IMR-90 (cell line): ENCODE measurements around the gene CLCF1. TPM values are rescaled to one million over a fixed set of nuclear protein-coding genes. Genes with fewer than 3 reads are reported as not detected.
A peak's percentile ranks its signal among the peaks of the same experiment; 100 is the strongest.

Source experiments
- ATAC-seq: fragments of 200-7000 bp; cut with Tn5 transposase; 2 replicates; pipeline ENCODE4 v1.9.1; 2020; ENCODE audit warnings: low read depth, mild to moderate bottlenecking, moderate library complexity
- BruUV-seq: library from RNA; stranded (reverse); fragments of 400-500 nt; replicated peaks from 2 replicates; lab custom pipeline; 2021; lab: Mats Ljungman, UMichigan
- CTCF ChIA-PET: fragments of 300-600 bp; formaldehyde crosslinking; extraction: SDS; loops from one replicate; lab custom pipeline; 2021; ENCODE audit warnings: antibody characterized with exemption; lab: Yijun Ruan, JAX
- POLR2A ChIA-PET: fragments of 300-600 bp; sonication (Branson Sonifier 250); formaldehyde crosslinking; loops from one replicate; lab custom pipeline; 2022; ENCODE audit warnings: antibody characterized with exemption; ENCODE audit not compliant: unreplicated experiment; lab: Charles Lee
- DNase-seq: peaks from one replicate; pipeline ENCODE4 v3.0.0; 2013
- H2AFZ ChIP-seq: replicated peaks from 2 replicates; pipeline ENCODE3; 2013; ENCODE audit warnings: low read length, mild to moderate bottlenecking; ENCODE audit not compliant: poor library complexity
- H2AK5ac ChIP-seq: 2 replicates; pipeline ENCODE4 v1.6.1; 2013; ENCODE audit warnings: low read depth, low read length, inconsistent platforms
- H2AK9ac ChIP-seq: replicated peaks from 2 replicates; pipeline ENCODE3; 2013; ENCODE audit warnings: mild to moderate bottlenecking, low read depth, low read length, moderate library complexity; ENCODE audit not compliant: poor library complexity
- H2BK120ac ChIP-seq: 2 replicates; pipeline ENCODE4 v1.6.1; 2013; ENCODE audit warnings: low read depth, low read length, inconsistent platforms
- H2BK15ac ChIP-seq: 3 replicates; pipeline ENCODE4 v1.6.1; 2013; ENCODE audit warnings: low read depth, low read length, inconsistent platforms
- H2BK20ac ChIP-seq: 2 replicates; pipeline ENCODE4 v1.6.1; 2013; ENCODE audit warnings: low read depth, mild to moderate bottlenecking, inconsistent platforms, low read length, moderate library complexity
- H2BK5ac ChIP-seq: 2 replicates; pipeline ENCODE4 v1.6.1; 2013; ENCODE audit warnings: mild to moderate bottlenecking, low read depth, low read length, inconsistent platforms; ENCODE audit not compliant: poor library complexity, severe bottlenecking
- H3K14ac ChIP-seq: replicated peaks from 2 replicates; pipeline ENCODE4 v1.6.1; 2013; ENCODE audit warnings: low read depth, low read length, inconsistent platforms
- H3K18ac ChIP-seq: 2 replicates; pipeline ENCODE4 v1.6.1; 2013; ENCODE audit warnings: low read depth, low read length, control low read depth
- H3K23ac ChIP-seq: 2 replicates; pipeline ENCODE4 v1.6.1; 2013; ENCODE audit warnings: low read depth, low read length, inconsistent platforms
- H3K27ac ChIP-seq: 2 replicates; pipeline ENCODE4 v1.5.1; 2013; ENCODE audit warnings: mild to moderate bottlenecking, control low read depth, low read length; ENCODE audit not compliant: insufficient read depth
- H3K27me3 ChIP-seq: 2 replicates; pipeline ENCODE4 v1.6.1; 2013; ENCODE audit warnings: low read length; ENCODE audit not compliant: control insufficient read depth, insufficient read depth
- H3K36me3 ChIP-seq: 2 replicates; pipeline ENCODE4 v1.6.1; 2013; ENCODE audit warnings: low read length, mixed read lengths; ENCODE audit not compliant: control insufficient read depth, insufficient read depth
- H3K4ac ChIP-seq: 2 replicates; pipeline ENCODE4 v1.6.1; 2013; ENCODE audit warnings: low read depth, low read length, inconsistent platforms
- H3K4me1 ChIP-seq: 2 replicates; pipeline ENCODE4 v1.6.1; 2013; ENCODE audit warnings: low read length, mixed read lengths; ENCODE audit not compliant: control insufficient read depth, insufficient read depth
- H3K4me2 ChIP-seq: 2 replicates; pipeline ENCODE4 v1.6.1; 2013; ENCODE audit warnings: low read depth, mild to moderate bottlenecking, control low read depth, low read length, moderate library complexity
- H3K4me3 ChIP-seq: 2 replicates; pipeline ENCODE4 v1.5.1; 2013; ENCODE audit warnings: low read depth, mild to moderate bottlenecking, control low read depth, low read length, moderate library complexity; ENCODE audit not compliant: insufficient read depth
- H3K56ac ChIP-seq: 2 replicates; pipeline ENCODE4 v1.6.1; 2013; ENCODE audit warnings: low read length, inconsistent platforms; ENCODE audit not compliant: insufficient read depth; ENCODE audit errors: extremely low read depth
- H3K79me1 ChIP-seq, 2 experiments: 2 replicates each; pipeline ENCODE4 v1.6.1; 2013; ENCODE audit warnings: low read length in 2 of 2, inconsistent platforms in 1 of 2, low read depth in 1 of 2
- H3K9ac ChIP-seq: 2 replicates; pipeline ENCODE4 v1.6.1; 2013; ENCODE audit warnings: low read depth, low read length, control low read depth
- H3K9me1 ChIP-seq: 2 replicates; pipeline ENCODE4 v1.6.1; 2013; ENCODE audit warnings: low read length, inconsistent platforms; ENCODE audit not compliant: insufficient read depth
- H3K9me3 ChIP-seq: 2 replicates; pipeline ENCODE4 v1.6.1; 2013; ENCODE audit warnings: low read length; ENCODE audit not compliant: control insufficient read depth, insufficient read depth
- H4K20me1 ChIP-seq: 2 replicates; pipeline ENCODE4 v1.6.1; 2013; ENCODE audit warnings: low read length, inconsistent platforms; ENCODE audit not compliant: insufficient read depth
- H4K5ac ChIP-seq: 2 replicates; pipeline ENCODE4 v1.6.1; 2013; ENCODE audit warnings: mild to moderate bottlenecking, low read depth, low read length, control low read depth
- H4K8ac ChIP-seq, 2 experiments: 2 replicates each; pipeline ENCODE4 v1.6.1; 2013; ENCODE audit warnings: low read depth in 2 of 2, low read length in 2 of 2, control low read depth in 1 of 2, inconsistent platforms in 1 of 2
- H4K91ac ChIP-seq: 2 replicates; pipeline ENCODE4 v1.6.1; 2013; ENCODE audit warnings: low read depth, low read length, inconsistent platforms; ENCODE audit not compliant: insufficient read depth
- BHLHE40 ChIP-seq: fragments of 150-350 bp; IDR thresholded peaks from 2 replicates; pipeline ENCODE4 v1.6.1; 2016; ENCODE audit warnings: mild to moderate bottlenecking, low read depth, low read length
- CEBPB ChIP-seq: IDR thresholded peaks from 2 replicates; pipeline ENCODE4 v1.6.1; 2012; ENCODE audit warnings: low read depth, low read length, improper control_type of control experiment
- FOS ChIP-seq: fragments of 150-350 bp; IDR thresholded peaks from 2 replicates; pipeline ENCODE4 v1.6.1; 2016; ENCODE audit warnings: low read depth, low read length
- MAFK ChIP-seq: IDR thresholded peaks from 2 replicates; pipeline ENCODE4 v1.6.1; 2012; ENCODE audit warnings: low read depth, low read length, improper control_type of control experiment
- MXI1 ChIP-seq: IDR thresholded peaks from 2 replicates; pipeline ENCODE4 v1.6.1; 2012; ENCODE audit warnings: low read depth, mild to moderate bottlenecking, low read length, moderate library complexity, borderline replicate concordance
- POLR2A ChIP-seq: IDR thresholded peaks from 2 replicates; pipeline ENCODE4 v1.6.1; 2012; ENCODE audit warnings: mild to moderate bottlenecking, low read depth, low read length
- RAD21 ChIP-seq: IDR thresholded peaks from 2 replicates; pipeline ENCODE4 v1.6.1; 2012; ENCODE audit warnings: low read length, improper control_type of control experiment
- RFX5 ChIP-seq: IDR thresholded peaks from 2 replicates; pipeline ENCODE4 v1.8.0; 2012; ENCODE audit warnings: low read depth, mild to moderate bottlenecking, low read length, moderate library complexity
- WGBS, 2 experiments: methylation state at CpG; one replicate each; pipeline versions ENCODE4 v1.1.5 to v1.1.7; 2013; ENCODE audit warnings: missing lambda C conversion rate in 2 of 2; ENCODE audit not compliant: insufficient read length in 1 of 2; ENCODE audit errors: extremely low coverage in 2 of 2; 5-methylcytosine and 5-hydroxymethylcytosine counted together
- dilution Hi-C: fragments of 300-500 bp; cut with HindIII; formaldehyde crosslinking; loops from one replicate; pipeline ENCODE4 v1.14.3; 2018; ENCODE audit warnings: low sequenced_read_pairs; ENCODE audit not compliant: unreplicated experiment
- in situ Hi-C: fragments of 300-500 bp; cut with MboI; formaldehyde crosslinking; loops from 3 replicates; pipeline ENCODE4 v1.14.3; 2019; ENCODE audit warnings: low sequenced_read_pairs, inconsistent platforms, mixed read lengths
- intact Hi-C: fragments of 100-400 bp; cut with micrococcal nuclease; formaldehyde crosslinking; loops from 2 replicates; pipeline ENCODE4 v1.10.0; 2022
- polyA plus RNA-seq, 3 experiments: library from polyadenylated mRNA; depleted of rRNA; stranded (reverse); fragments of >200 nt; gene quantifications; 2 replicates each; pipeline ENCODE4 v1.2.3, GENCODE V29; 2012; ENCODE audit warnings: low replicate concordance in 1 of 3
- total RNA-seq: library from RNA; depleted of rRNA; stranded (reverse); fragments of >200 nt; gene quantifications from 2 replicates; pipeline ENCODE4 v1.2.3, GENCODE V29; 2012
- TF ChIP-seq, protein P1 (sequence below): fragments of 150-350 bp; IDR thresholded peaks from 2 replicates; pipeline ENCODE4 v1.6.1; 2016; ENCODE audit warnings: low read depth, mild to moderate bottlenecking, low read length, moderate library complexity, borderline replicate concordance
- TF ChIP-seq, protein P2 (sequence below): fragments of 150-350 bp; IDR thresholded peaks from 2 replicates; pipeline ENCODE4 v1.6.1; 2017; ENCODE audit warnings: mild to moderate bottlenecking, antibody characterized with exemption, low read length, low read depth
- TF ChIP-seq, protein P3 (sequence below): conservative IDR thresholded peaks from 2 replicates; pipeline ENCODE4 v1.5.1; 2012; ENCODE audit warnings: mild to moderate bottlenecking, low read depth, low read length, improper control_type of control experiment

Gene CLCF1
- total and polyA plus RNA-seq, 2 of the 4 experiments (the other 2 are of a cell fraction) = 5.6 to 27.8 TPM

DNA sequence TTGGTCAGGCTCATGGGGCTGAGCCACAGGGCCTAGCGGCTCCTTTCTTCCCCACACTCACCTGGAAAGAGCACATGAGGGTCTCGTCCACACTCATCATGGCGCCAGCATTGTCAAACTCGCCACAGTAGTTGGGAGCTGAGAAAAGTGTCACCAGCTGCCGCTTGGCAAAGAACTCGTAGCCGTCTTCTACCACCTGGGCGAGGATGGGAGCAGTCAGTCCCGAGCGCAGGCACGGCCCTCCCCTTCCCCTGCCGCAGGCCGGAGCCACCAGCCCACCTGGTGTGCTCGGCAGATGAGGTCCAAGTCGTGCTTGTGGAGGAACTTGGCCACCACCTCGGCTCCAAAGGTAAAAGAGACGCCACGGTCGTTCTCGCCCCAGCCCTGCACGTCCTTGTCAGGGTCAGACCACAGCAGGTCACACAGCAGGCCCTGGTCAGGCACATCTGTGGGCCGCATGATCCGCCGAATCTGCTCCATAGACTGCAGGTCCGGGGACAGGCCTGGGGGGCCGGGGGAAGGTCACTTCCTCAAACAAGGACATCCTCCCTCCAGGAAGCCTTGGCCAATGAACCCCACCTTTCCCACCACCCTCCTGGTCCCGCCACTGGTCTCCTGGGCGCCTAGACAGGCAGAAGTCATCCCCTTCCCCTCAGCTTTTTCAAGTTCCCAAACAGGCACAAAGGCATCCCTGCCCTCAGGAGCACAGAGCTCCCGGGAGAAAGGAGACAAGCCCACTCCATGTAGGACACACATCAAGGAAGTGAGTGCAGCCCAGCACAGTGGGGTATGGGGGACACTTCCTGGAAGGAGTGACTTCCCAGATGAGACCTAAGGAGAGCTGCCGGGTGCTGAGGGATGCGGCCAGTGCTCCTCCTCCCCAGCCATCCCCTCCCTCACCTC, 25.5 kb upstream of the CLCF1 start (continued):
- no peak for TF ChIP-seq MAFK

DNA sequence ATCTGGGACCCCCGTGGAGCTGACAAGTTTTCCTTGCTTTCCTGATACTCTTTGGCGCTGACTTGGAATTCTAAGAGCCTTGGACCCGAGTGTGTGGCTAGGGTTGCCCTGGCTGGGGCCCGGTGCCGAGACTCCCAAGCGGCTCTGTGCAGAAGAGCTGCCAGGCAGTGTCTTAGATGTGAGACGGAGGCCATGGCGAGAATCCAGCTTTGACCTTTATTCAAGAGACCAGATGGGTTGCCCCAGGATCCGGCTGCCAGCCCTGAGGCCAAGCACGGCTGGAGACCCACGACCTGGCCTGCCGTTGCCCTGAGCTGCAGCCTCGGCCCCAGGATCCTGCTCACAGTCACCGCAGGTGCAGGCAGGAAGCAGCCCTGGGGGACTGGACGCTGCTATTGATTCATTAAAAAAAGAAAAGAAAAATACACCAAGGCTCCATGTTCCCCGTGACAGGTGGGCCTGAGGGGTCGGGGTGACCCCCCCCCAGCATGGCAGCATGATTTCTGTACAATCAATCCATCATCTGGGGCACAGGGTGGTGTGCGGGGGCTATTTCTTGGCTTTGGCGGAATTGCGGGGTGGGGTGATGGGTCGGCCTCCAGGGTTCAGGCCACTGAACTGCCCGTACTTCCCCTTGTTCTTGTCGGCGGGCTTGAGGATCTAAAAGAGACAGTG, 24.7 kb upstream of the CLCF1 start:
- ChIA-PET POLR2A (no interaction called here), CTCF (no interaction called here)
- TF ChIP-seq RAD21 (no peak), BHLHE40 (no peak), CEBPB (no peak), RFX5 (no peak), MXI1 (no peak), POLR2A (no peak), MAFK (no peak), FOS (no peak)
- TF ChIP-seq, protein P1, sequence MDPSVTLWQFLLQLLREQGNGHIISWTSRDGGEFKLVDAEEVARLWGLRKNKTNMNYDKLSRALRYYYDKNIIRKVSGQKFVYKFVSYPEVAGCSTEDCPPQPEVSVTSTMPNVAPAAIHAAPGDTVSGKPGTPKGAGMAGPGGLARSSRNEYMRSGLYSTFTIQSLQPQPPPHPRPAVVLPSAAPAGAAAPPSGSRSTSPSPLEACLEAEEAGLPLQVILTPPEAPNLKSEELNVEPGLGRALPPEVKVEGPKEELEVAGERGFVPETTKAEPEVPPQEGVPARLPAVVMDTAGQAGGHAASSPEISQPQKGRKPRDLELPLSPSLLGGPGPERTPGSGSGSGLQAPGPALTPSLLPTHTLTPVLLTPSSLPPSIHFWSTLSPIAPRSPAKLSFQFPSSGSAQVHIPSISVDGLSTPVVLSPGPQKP = no peak
- TF ChIP-seq, protein P2, sequence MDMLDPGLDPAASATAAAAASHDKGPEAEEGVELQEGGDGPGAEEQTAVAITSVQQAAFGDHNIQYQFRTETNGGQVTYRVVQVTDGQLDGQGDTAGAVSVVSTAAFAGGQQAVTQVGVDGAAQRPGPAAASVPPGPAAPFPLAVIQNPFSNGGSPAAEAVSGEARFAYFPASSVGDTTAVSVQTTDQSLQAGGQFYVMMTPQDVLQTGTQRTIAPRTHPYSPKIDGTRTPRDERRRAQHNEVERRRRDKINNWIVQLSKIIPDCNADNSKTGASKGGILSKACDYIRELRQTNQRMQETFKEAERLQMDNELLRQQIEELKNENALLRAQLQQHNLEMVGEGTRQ = no peak
- TF ChIP-seq, protein P3, sequence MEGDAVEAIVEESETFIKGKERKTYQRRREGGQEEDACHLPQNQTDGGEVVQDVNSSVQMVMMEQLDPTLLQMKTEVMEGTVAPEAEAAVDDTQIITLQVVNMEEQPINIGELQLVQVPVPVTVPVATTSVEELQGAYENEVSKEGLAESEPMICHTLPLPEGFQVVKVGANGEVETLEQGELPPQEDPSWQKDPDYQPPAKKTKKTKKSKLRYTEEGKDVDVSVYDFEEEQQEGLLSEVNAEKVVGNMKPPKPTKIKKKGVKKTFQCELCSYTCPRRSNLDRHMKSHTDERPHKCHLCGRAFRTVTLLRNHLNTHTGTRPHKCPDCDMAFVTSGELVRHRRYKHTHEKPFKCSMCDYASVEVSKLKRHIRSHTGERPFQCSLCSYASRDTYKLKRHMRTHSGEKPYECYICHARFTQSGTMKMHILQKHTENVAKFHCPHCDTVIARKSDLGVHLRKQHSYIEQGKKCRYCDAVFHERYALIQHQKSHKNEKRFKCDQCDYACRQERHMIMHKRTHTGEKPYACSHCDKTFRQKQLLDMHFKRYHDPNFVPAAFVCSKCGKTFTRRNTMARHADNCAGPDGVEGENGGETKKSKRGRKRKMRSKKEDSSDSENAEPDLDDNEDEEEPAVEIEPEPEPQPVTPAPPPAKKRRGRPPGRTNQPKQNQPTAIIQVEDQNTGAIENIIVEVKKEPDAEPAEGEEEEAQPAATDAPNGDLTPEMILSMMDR = no peak

More for the DNA sequence above, 24.7 kb upstream of the CLCF1 start:
- no peak for ATAC-seq
- Histone ChIP-seq H3K4ac (no peak overlapping the region), H3K14ac (no peak overlapping the region), H3K18ac (no peak overlapping the region), H3K36me3 (peaks cover 43% of the 10 kb centered on the region), H2BK120ac (no peak overlapping the region), H3K56ac (no peak overlapping the region), H3K9me1 (no peaks in the 10 kb centered on the region), H2AK9ac (peak overlapping the region; percentile 42), H4K20me1 (peaks cover 35% of the 10 kb centered on the region), H2BK15ac (no peak overlapping the region), H2AFZ (peak overlapping the region; percentile 43), H4K5ac (no peak overlapping the region), H3K9ac (no peak overlapping the region), H3K27ac (no peak overlapping the region), H3K9me3 (no peaks in the 10 kb centered on the region), H3K79me1 (peaks cover 17 to 35% of the 10 kb centered on the region in 2 experiments; a peak in 3 of 4 replicates), H2AK5ac (no peak overlapping the region), H3K27me3 (no peaks in the 10 kb centered on the region), H2BK20ac (no peak overlapping the region), H4K91ac (no peak overlapping the region), H3K4me3 (no peak overlapping the region), H3K4me2 (no peak overlapping the region), H2BK5ac (no peak overlapping the region), H3K4me1 (peaks cover 13% of the 10 kb centered on the region), H4K8ac (no peak overlapping the region), H3K23ac (no peak overlapping the region)
- dilution Hi-C loops (no loop called here), intact Hi-C loops (no loop called here), in situ Hi-C loops (no loop called here)
- no peak for DNase-seq
- no TSS peak for BruUV-seq
- WGBS, 2 experiments = 93% methylated on average over 13 of the region's 24 CpGs; no CpG with 5 or more reads in 1 of the 2 experiments
